KMS-11 (cell line): Measurements from ENCODE around the gene RAB17.
A peak's percentile ranks its signal among the peaks of the same experiment; 100 is the strongest.

Experiments
- H2AFZ ChIP-seq: fragments of 200-600 bp; sonication (generic); 2 replicates; pipeline ENCODE4 v1.6.1; 2016; ENCODE audit warnings: antibody characterized with exemption, mixed run types, low read depth
- H3K27ac ChIP-seq: fragments of 200-600 bp; sonication (generic); 2 replicates; pipeline ENCODE4 v1.6.1; 2016; ENCODE audit warnings: mild to moderate bottlenecking, mixed run types
- H3K27me3 ChIP-seq: fragments of 200-600 bp; sonication (generic); 2 replicates; pipeline ENCODE4 v1.6.1; 2017; ENCODE audit warnings: mild to moderate bottlenecking, low read depth, mixed run types, moderate library complexity; ENCODE audit not compliant: insufficient read depth
- H3K36me3 ChIP-seq: fragments of 200-600 bp; sonication (generic); 2 replicates; pipeline ENCODE4 v1.6.1; 2017; ENCODE audit warnings: mild to moderate bottlenecking, mixed run types; ENCODE audit not compliant: insufficient read depth
- H3K4me1 ChIP-seq: fragments of 200-600 bp; sonication (generic); 2 replicates; pipeline ENCODE4 v1.6.1; 2016; ENCODE audit warnings: mild to moderate bottlenecking, low read depth, mixed run types; ENCODE audit not compliant: poor library complexity, severe bottlenecking
- H3K4me2 ChIP-seq: fragments of 200-600 bp; sonication (generic); 2 replicates; pipeline ENCODE4 v1.7.0; 2016; ENCODE audit warnings: mild to moderate bottlenecking, mixed run types
- H3K4me3 ChIP-seq: fragments of 200-600 bp; sonication (generic); IDR thresholded peaks from 2 replicates; pipeline ENCODE4 v1.6.1; 2017; ENCODE audit warnings: low read depth, low read length, mixed read lengths; ENCODE audit not compliant: insufficient read depth
- H3K79me2 ChIP-seq: fragments of 200-600 bp; sonication (generic); 2 replicates; pipeline ENCODE4 v1.6.1; 2016; ENCODE audit warnings: low read depth, mixed run types; ENCODE audit not compliant: insufficient read depth
- H3K9ac ChIP-seq: fragments of 200-600 bp; sonication (generic); 2 replicates; pipeline ENCODE4 v1.6.1; 2016; ENCODE audit warnings: mild to moderate bottlenecking, mixed run types
- H4K20me1 ChIP-seq: fragments of 200-600 bp; sonication (generic); 2 replicates; pipeline ENCODE4 v1.6.1; 2016; ENCODE audit warnings: mild to moderate bottlenecking, mixed run types; ENCODE audit not compliant: insufficient read depth
- TF ChIP-seq, protein P1 (sequence below): fragments of 200-600 bp; sonication (generic); conservative IDR thresholded peaks from 2 replicates; pipeline ENCODE4 v1.6.1; 2017; ENCODE audit warnings: low read depth, mild to moderate bottlenecking, antibody characterized with exemption, low read length, moderate library complexity, mixed read lengths

Gene RAB17

DNA sequence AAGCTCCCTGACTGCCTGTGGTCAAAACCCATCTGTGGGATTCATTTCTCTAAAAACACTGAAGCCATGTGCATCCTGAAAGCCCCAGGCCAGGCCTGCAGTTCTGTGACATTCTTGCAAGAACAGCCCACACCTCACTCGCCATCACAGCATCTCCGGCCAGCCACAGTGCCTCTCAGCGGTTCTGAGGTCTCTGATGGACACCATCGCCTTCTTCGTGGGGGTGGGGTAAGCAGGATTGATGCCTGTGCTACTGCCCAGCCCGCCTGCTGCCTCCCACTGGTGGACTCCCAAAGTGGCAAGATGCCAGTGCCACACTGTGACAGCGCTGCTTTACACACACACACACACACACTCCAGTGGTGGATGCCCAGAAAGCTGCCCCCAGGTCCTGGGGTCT, 29.3 kb downstream of the RAB17 start:
- H3K4me3 ChIP-seq: no peak overlapping the region
- TF ChIP-seq, protein P1, sequence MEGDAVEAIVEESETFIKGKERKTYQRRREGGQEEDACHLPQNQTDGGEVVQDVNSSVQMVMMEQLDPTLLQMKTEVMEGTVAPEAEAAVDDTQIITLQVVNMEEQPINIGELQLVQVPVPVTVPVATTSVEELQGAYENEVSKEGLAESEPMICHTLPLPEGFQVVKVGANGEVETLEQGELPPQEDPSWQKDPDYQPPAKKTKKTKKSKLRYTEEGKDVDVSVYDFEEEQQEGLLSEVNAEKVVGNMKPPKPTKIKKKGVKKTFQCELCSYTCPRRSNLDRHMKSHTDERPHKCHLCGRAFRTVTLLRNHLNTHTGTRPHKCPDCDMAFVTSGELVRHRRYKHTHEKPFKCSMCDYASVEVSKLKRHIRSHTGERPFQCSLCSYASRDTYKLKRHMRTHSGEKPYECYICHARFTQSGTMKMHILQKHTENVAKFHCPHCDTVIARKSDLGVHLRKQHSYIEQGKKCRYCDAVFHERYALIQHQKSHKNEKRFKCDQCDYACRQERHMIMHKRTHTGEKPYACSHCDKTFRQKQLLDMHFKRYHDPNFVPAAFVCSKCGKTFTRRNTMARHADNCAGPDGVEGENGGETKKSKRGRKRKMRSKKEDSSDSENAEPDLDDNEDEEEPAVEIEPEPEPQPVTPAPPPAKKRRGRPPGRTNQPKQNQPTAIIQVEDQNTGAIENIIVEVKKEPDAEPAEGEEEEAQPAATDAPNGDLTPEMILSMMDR: no peak
- H3K36me3 ChIP-seq: no peaks in the 10 kb centered on the region
- H3K79me2 ChIP-seq: no peaks in the 10 kb centered on the region
- H3K27me3 ChIP-seq: no peaks in the 10 kb centered on the region
- peaks cover 15% of the 10 kb centered on the region for H3K4me1 ChIP-seq
- H4K20me1 ChIP-seq: no peaks in the 10 kb centered on the region
- H2AFZ ChIP-seq: no peak overlapping the region
- no peak overlapping the region for H3K9ac ChIP-seq
- no peak overlapping the region for H3K4me2 ChIP-seq
- no peak overlapping the region for H3K27ac ChIP-seq

DNA sequence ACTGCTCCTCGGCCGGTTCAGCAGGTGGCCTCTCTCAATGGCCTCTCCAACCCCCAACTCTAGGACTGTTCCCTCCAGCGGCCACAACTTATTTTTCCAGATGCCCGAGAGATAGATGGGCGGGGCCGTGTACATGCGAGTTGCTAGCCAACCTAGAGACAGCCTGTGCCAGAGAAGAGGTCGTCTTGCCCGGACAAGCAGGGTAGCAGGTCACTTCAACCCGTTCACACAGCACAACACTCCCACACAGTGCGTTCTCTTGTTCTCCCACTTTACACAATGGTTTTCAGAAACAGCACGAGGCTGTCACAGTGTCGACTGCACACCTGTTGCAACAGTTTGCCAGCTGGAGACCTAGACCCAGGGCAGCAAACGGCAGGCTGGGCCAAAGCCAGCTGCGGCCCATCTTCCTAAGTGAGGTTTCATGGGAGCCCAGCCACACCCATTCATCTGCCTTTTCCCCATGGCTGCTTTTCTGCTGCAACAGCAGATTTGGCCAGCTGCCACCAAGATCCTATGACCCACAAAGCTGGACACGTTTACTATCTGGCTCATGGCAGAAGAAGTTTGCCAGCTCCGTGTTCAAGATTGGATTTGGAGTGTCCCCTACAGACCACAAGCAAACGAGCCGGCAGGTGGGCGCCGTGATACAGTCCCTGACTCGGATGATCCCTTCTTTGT, 31.4 kb downstream of the RAB17 start:
- Histone ChIP-seq H3K27ac (no peak overlapping the region), H3K4me1 (peaks cover 15% of the 10 kb centered on the region), H3K4me3 (no peak overlapping the region), H3K36me3 (no peaks in the 10 kb centered on the region), H3K27me3 (no peaks in the 10 kb centered on the region), H2AFZ (no peak overlapping the region), H3K9ac (no peak overlapping the region), H4K20me1 (no peaks in the 10 kb centered on the region), H3K4me2 (no peak overlapping the region), H3K79me2 (no peaks in the 10 kb centered on the region)
- TF ChIP-seq, protein P1: no peak

DNA sequence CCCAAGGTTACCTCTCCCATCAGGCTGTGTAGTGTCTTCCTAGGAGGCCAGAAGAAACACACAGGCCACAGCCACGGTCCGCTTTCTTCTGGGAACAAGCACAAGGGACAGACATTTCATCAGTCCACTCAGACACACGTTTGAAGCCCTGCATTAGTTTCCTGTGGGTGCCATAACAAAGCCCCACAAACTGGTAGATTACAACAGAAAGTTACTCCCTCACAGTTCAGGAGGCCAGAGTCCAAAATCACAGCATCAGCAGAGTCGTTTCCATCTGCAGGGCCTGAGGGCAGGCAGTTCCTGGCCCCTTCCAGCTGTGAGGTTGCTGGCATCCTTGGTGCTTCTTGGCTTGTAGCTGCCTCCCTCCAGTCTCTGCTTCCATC, 32.9 kb downstream of the RAB17 start:
- H3K27me3 ChIP-seq: no peaks in the 10 kb centered on the region
- no peak overlapping the region for H3K4me3 ChIP-seq
- peak overlapping the region; percentile 10; the same call in 1 of the 2 replicates for H3K27ac ChIP-seq
- H4K20me1 ChIP-seq: no peaks in the 10 kb centered on the region
- H3K9ac ChIP-seq: no peak overlapping the region
- no peaks in the 10 kb centered on the region for H3K79me2 ChIP-seq
- H3K4me1 ChIP-seq: peaks cover 15% of the 10 kb centered on the region
- H3K4me2 ChIP-seq: peak overlapping the region; percentile 38; the same call in 1 of the 2 replicates
- TF ChIP-seq, protein P1: no peak
- peak overlapping the region; percentile 16; the same call in 1 of the 2 replicates for H2AFZ ChIP-seq
- H3K36me3 ChIP-seq: no peaks in the 10 kb centered on the region

- H3K4me2 ChIP-seq: peak overlapping the region; percentile 38; the same call in 1 of the 2 replicates
- H3K27ac ChIP-seq: peak overlapping the region; percentile 10; the same call in 1 of the 2 replicates
- no peaks in the 10 kb centered on the region for H3K36me3 ChIP-seq
- no peaks in the 10 kb centered on the region for H3K79me2 ChIP-seq
- TF ChIP-seq, protein P1: no peak
- H3K4me3 ChIP-seq: no peak overlapping the region
- H3K27me3 ChIP-seq: no peaks in the 10 kb centered on the region
- peak overlapping the region; percentile 16; the same call in 1 of the 2 replicates for H2AFZ ChIP-seq
- H4K20me1 ChIP-seq: no peaks in the 10 kb centered on the region
- H3K9ac ChIP-seq: no peak overlapping the region
- peaks cover 15% of the 10 kb centered on the region for H3K4me1 ChIP-seq
Measured at GRCh38 chr2:237556773-237557632, 33.5 kb downstream of the RAB17 start.
